ENCODE results near the gene ZNHIT1.

DNA sequence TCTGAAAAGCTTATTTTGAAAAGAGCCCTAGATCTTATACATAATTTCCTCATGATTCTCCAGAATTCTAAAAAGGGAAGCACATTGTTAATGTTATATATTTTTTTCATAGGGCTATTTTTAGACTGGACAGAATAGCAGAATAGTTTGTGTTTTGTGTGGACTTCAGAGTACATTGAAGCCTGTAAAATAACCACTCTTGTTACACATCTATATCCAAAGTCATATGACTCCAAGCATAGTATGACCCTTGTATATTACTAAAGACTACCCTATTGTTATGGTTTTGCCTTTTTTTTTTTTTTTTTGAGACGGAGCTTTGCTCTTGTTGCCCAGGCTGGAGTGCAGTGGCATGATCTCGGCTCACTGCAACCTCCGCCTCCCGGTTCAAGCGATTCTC, 53.1 kb downstream of the ZNHIT1 start:
- no peak for TF ChIP-seq POLR2A (IDR thresholded peaks at IDR 0.05; ENCODE audit: low read depth, low read length)
- TF ChIP-seq POLR2AphosphoS5 (IDR thresholded peaks at IDR 0.05; ENCODE audit: low read depth, low read length): no peak
- TF ChIP-seq SPI1 (IDR thresholded peaks at IDR 0.05; ENCODE audit: low read depth, low read length): no peak
- TF ChIP-seq PAX5 (IDR thresholded peaks at IDR 0.05; ENCODE audit: insufficient read depth, low read length, severe bottlenecking): no peak
- TF ChIP-seq TAF1 (IDR thresholded peaks at IDR 0.05; ENCODE audit: low read depth, low read length): no peak
- TF ChIP-seq POU2F2 (IDR thresholded peaks at IDR 0.05; ENCODE audit: low read depth, low read length): no peak

Data from GM12891 (cell line).